ENCODE results near the gene INS. TPM values are rescaled to one million over a fixed set of nuclear protein-coding genes. Genes with fewer than 3 reads are reported as not detected.

INS gene
- total and polyA plus RNA-seq, 2 of the 8 experiments (the other 6 are each of a cell fraction or from before 2014, with no cell fraction given) = not detected

GRCh38 chr11:2199466-2200341 lies 38.7 kb upstream of the INS start (continued):
- TF ChIP-seq MAFK (IDR thresholded peaks at IDR 0.05; ENCODE audit: low read depth, low read length) = no peak
- TF ChIP-seq GABPA (IDR thresholded peaks at IDR 0.05; ENCODE audit: borderline replicate concordance, insufficient read depth, low read length) = no peak
- TF ChIP-seq SUZ12 (IDR thresholded peaks at IDR 0.05; ENCODE audit: low read length) = no peak

Measured in H1 (cell line).